B cell (primary cell): ENCODE data around the gene ARHGAP15. TPM values are rescaled to one million over a fixed set of nuclear protein-coding genes. Genes with fewer than 3 reads are reported as not detected.

Experiments used
- ATAC-seq: fragments of 200-7000 bp; cut with Tn5 transposase; one replicate; pipeline ENCODE4 v1.10.0; 2021; ENCODE audit warnings: low read depth, mild to moderate bottlenecking, moderate number of reproducible peaks, moderate library complexity
- CTCF ChIA-PET: fragments of 350-600 bp; sonication (Branson Sonifier 250); formaldehyde crosslinking; loops from one replicate; lab custom pipeline; 2021; ENCODE audit warnings: antibody characterized with exemption, inconsistent platforms; lab: Charles Lee
- POLR2A ChIA-PET: fragments of 350-600 bp; sonication (Branson Sonifier 250); formaldehyde crosslinking; loops from one replicate; lab custom pipeline; 2021; ENCODE audit warnings: antibody characterized with exemption; lab: Charles Lee
- DNase-seq: peaks from one replicate; pipeline ENCODE4 v3.0.0; 2013
- H2AFZ ChIP-seq: 2 replicates; pipeline ENCODE4 v1.6.1; 2012; ENCODE audit warnings: mild to moderate bottlenecking, low read depth, low read length; ENCODE audit not compliant: insufficient read depth, poor library complexity, severe bottlenecking
- H3K27ac ChIP-seq, 2 donors: 1 replicate in 1 of 2; 2 replicates in 1 of 2; pipeline ENCODE4 v1.5.1; 2012 to 2013; ENCODE audit warnings: low read length in 2 of 2, mild to moderate bottlenecking in 2 of 2, moderate library complexity in 1 of 2
- H3K27me3 ChIP-seq, 4 experiments: fragments of 200-600 bp in 1 of 4; sonication (generic) in 1 of 4; replicated peaks in 1 of 4; 1 replicate in 2 of 4; 2 replicates in 2 of 4; pipeline versions ENCODE4 v1.6.1 to v1.7.0; 2013 to 2016; ENCODE audit warnings: low read length in 3 of 4, mild to moderate bottlenecking in 2 of 4, mixed read lengths in 1 of 4, moderate library complexity in 1 of 4; ENCODE audit not compliant: insufficient read depth in 4 of 4, control insufficient read depth in 3 of 4; ENCODE audit errors: control extremely low read depth in 1 of 4
- H3K36me3 ChIP-seq, 2 experiments: replicated peaks in 1 of 2; 1 replicate in 1 of 2; 2 replicates in 1 of 2; pipeline versions ENCODE4 v1.6.1 to v1.7.1; 2013; ENCODE audit warnings: low read length in 1 of 2; ENCODE audit not compliant: insufficient read depth in 2 of 2, control insufficient read depth in 1 of 2; ENCODE audit errors: control extremely low read depth in 1 of 2, extremely low read depth in 1 of 2
- H3K4me1 ChIP-seq, 2 donors: fragments of 200-600 bp in 1 of 2; sonication (generic) in 1 of 2; 1 replicate in 1 of 2; 2 replicates in 1 of 2; pipeline versions ENCODE4 v1.5.1 to v1.6.1; 2013 to 2017; ENCODE audit warnings: low read length in 2 of 2; ENCODE audit not compliant: control insufficient read depth in 2 of 2, insufficient read depth in 2 of 2
- H3K4me2 ChIP-seq: replicated peaks from 2 replicates; pipeline ENCODE3; 2012; ENCODE audit warnings: mild to moderate bottlenecking, low read depth, low read length; ENCODE audit not compliant: poor library complexity, severe bottlenecking
- H3K4me3 ChIP-seq, 5 experiments: fragments of 200-600 bp in 1 of 5; sonication (generic) in 1 of 5; 1 replicate in 3 of 5; 2 replicates in 2 of 5; pipeline versions ENCODE4 v1.5.1 to v1.7.0; 2011 to 2016; ENCODE audit warnings: low read length in 4 of 5, mild to moderate bottlenecking in 4 of 5, low read depth in 2 of 5, control low read depth in 1 of 5, moderate library complexity in 1 of 5; ENCODE audit not compliant: insufficient read depth in 1 of 5; ENCODE audit errors: control extremely low read depth in 1 of 5, extremely low read depth in 1 of 5
- H3K79me2 ChIP-seq: fragments of 200-600 bp; sonication (generic); one replicate; pipeline ENCODE4 v1.6.0; 2016; ENCODE audit warnings: low read length; ENCODE audit not compliant: control insufficient read depth, insufficient read depth
- H3K9ac ChIP-seq: fragments of 200-600 bp; sonication (generic); 2 replicates; pipeline ENCODE4 v1.6.1; 2017; ENCODE audit warnings: mild to moderate bottlenecking, low read length, moderate library complexity
- H3K9me3 ChIP-seq, 3 donors: one replicate each; pipeline versions ENCODE4 v1.6.1 to v1.7.1; 2013; ENCODE audit warnings: low read length in 2 of 3; ENCODE audit not compliant: control insufficient read depth in 2 of 3, insufficient read depth in 1 of 3; ENCODE audit errors: control extremely low read depth in 1 of 3
- H4K20me1 ChIP-seq: 2 replicates; pipeline ENCODE4 v1.6.0; 2012; ENCODE audit warnings: mild to moderate bottlenecking, low read length; ENCODE audit not compliant: insufficient read depth, control insufficient read depth, poor library complexity, severe bottlenecking
- H3K27ac Mint-ChIP-seq: one replicate; pipeline ENCODE4 v1.8.0; 2021; ENCODE audit warnings: mixed read lengths
- H3K27me3 Mint-ChIP-seq: one replicate; pipeline ENCODE4 v1.8.0; 2021; ENCODE audit warnings: mixed read lengths
- H3K4me1 Mint-ChIP-seq: one replicate; pipeline ENCODE4 v1.8.0; 2021; ENCODE audit warnings: mixed read lengths
- H3K4me3 Mint-ChIP-seq: one replicate; pipeline ENCODE4 v1.8.0; 2021; ENCODE audit warnings: mixed read lengths
- H3K9me3 Mint-ChIP-seq: one replicate; pipeline ENCODE4 v1.8.0; 2022; ENCODE audit warnings: mixed read lengths; ENCODE audit not compliant: insufficient read depth
- CTCF ChIP-seq: fragments of 200-600 bp; IDR thresholded peaks from one replicate; pipeline ENCODE4 v1.8.0; 2022; ENCODE audit warnings: antibody characterized with exemption, mild to moderate bottlenecking
- EZH2 ChIP-seq: IDR thresholded peaks from 2 replicates; pipeline ENCODE4 v1.6.1; 2012; ENCODE audit warnings: borderline replicate concordance, low read depth, mild to moderate bottlenecking, moderate library complexity, low read length; ENCODE audit not compliant: insufficient read depth, poor library complexity, severe bottlenecking
- WGBS: methylation state at CpG from one replicate; pipeline ENCODE4 v1.1.5; 2013; ENCODE audit warnings: missing lambda C conversion rate; ENCODE audit not compliant: insufficient coverage; 5-methylcytosine and 5-hydroxymethylcytosine counted together
- intact Hi-C: fragments of 100-400 bp; cut with micrococcal nuclease; formaldehyde crosslinking; loops from one replicate; pipeline ENCODE4 v1.10.0; 2022
- polyA plus RNA-seq: library from polyadenylated mRNA; depleted of rRNA; stranded (reverse); fragments of >200 nt; gene quantifications from 2 replicates; pipeline ENCODE4 v1.2.3, GENCODE V29; 2012
- total RNA-seq, 2 donors: library from RNA; stranded (reverse); fragments of 120-200 nt in 1 of 2; gene quantifications; 1 replicate in 1 of 2; 2 replicates in 1 of 2; pipeline versions ENCODE4 v1.2.3 to v1.2.4, GENCODE V29; 2013 to 2022

ARHGAP15 gene
- total and polyA plus RNA-seq, 2 donors (not counting 1 experiment from before 2014, with no cell fraction given): 58.6 to 187 TPM

GRCh38 chr2:143706354-143706753 lies 577.1 kb downstream of the ARHGAP15 start:
- no peak overlapping the region for H2AFZ ChIP-seq
- peaks cover 11 to 78% of the 10 kb centered on the region in 2 experiments for H3K36me3 ChIP-seq
- ATAC-seq (no peak), DNase-seq (no peak)
- no peak overlapping the region for H3K27ac ChIP-seq
- H3K27me3 Mint-ChIP-seq: no peaks in the 10 kb centered on the region
- intact Hi-C loops: no loop called here
- no peak overlapping the region for H3K4me3 Mint-ChIP-seq
- H3K79me2 ChIP-seq: no peaks in the 10 kb centered on the region
- no peak overlapping the region for H3K27ac Mint-ChIP-seq
- no peak overlapping the region for H3K4me3 ChIP-seq
- H3K4me1 ChIP-seq: no peaks in the 10 kb centered on the region
- H3K9me3 Mint-ChIP-seq: peaks cover 4% of the 10 kb centered on the region
- TF ChIP-seq EZH2: no peak
- TF ChIP-seq CTCF: no peak
- H3K4me2 ChIP-seq: no peak overlapping the region
- H3K9ac ChIP-seq: no peak overlapping the region
- H3K4me1 Mint-ChIP-seq: no peaks in the 10 kb centered on the region
- no peaks in the 10 kb centered on the region for H4K20me1 ChIP-seq
- CTCF ChIA-PET: no interaction called here
- no peaks in the 10 kb centered on the region for H3K27me3 ChIP-seq
- peaks cover 2 to 5% (median 3%) of the 10 kb centered on the region in 3 donors for H3K9me3 ChIP-seq
- WGBS: no CpG with 5 or more reads among the region's 3 CpGs
- POLR2A ChIA-PET: no interaction called here

- Mint-ChIP-seq H3K4me1 (peaks cover 3% of the 10 kb centered on the region), H3K27me3 (no peaks in the 10 kb centered on the region), H3K4me3 (no peak overlapping the region), H3K9me3 (peaks cover 11% of the 10 kb centered on the region), H3K27ac (no peak overlapping the region)
- no peaks in the 10 kb centered on the region for H3K27me3 ChIP-seq
- H3K79me2 ChIP-seq: no peaks in the 10 kb centered on the region
- TF ChIP-seq EZH2 (no peak), CTCF (no peak)
- no peaks in the 10 kb centered on the region for H3K4me1 ChIP-seq
- H3K36me3 ChIP-seq: peaks cover 14 to 80% of the 10 kb centered on the region in 2 experiments
- intact Hi-C loops: no loop called here
- no peak overlapping the region for H3K4me2 ChIP-seq
- H2AFZ ChIP-seq: no peak overlapping the region
- no peak overlapping the region for H3K9ac ChIP-seq
- no peak for DNase-seq
- no peak for ATAC-seq
- POLR2A ChIA-PET: no interaction called here
- CTCF ChIA-PET: no interaction called here
- H4K20me1 ChIP-seq: no peaks in the 10 kb centered on the region
- H3K4me3 ChIP-seq: no peak overlapping the region
- peaks cover 3 to 7% (median 5%) of the 10 kb centered on the region in 3 donors for H3K9me3 ChIP-seq
- H3K27ac ChIP-seq: no peak overlapping the region
Observed at GRCh38 chr2:143708682-143709081, 579.5 kb downstream of the ARHGAP15 start.
